GM04503 (cell line): Measurements from ENCODE around the gene TNFRSF6B.

Source experiments
- DNase-seq: peaks from one replicate; pipeline ENCODE4 v3.0.0-alpha.2; 2012; ENCODE audit warnings: low read depth

TNFRSF6B gene

DNA sequence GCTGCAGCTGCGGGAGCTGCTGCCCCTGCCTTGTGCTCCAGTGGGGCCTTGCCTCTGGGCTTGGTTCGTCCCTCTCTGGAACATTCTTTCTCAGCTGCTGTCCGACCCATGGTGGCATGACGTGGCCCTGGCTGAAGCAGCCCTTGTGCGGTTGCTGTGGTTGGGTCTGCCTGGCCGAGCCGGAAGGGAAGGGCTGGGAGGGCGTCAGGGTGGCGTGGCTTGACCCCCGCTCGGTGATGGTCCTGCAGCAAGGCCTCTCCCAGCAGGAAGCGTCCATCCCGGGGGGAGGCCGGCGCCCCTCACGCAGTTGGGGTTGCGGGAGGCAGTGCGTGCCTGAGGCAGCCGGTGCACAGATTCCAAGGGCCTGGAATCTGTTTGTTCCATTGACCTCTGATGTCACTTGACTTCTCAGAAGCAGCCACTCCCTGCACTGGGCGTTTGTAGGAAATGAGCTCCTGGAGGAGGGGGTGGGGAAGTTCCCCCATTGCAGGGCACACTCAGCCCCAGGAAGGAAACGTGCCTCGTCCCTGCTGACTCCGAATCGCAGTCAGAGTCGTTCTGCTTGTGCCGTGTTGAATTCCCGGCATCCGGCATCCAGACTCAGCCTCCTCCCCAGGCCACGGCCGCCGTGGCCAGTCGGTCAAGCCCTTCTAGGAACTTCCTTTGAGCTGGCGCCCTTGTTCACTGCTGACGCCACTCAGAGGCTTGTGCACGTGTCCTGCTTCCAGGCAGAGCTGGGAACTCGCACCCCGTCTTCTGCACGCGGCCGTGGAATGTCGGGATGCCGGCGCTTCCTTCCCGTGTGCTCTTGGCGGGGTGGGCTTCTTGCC, 9.7 kb upstream of the TNFRSF6B start:
- DNase-seq: peak; percentile 63

DNA sequence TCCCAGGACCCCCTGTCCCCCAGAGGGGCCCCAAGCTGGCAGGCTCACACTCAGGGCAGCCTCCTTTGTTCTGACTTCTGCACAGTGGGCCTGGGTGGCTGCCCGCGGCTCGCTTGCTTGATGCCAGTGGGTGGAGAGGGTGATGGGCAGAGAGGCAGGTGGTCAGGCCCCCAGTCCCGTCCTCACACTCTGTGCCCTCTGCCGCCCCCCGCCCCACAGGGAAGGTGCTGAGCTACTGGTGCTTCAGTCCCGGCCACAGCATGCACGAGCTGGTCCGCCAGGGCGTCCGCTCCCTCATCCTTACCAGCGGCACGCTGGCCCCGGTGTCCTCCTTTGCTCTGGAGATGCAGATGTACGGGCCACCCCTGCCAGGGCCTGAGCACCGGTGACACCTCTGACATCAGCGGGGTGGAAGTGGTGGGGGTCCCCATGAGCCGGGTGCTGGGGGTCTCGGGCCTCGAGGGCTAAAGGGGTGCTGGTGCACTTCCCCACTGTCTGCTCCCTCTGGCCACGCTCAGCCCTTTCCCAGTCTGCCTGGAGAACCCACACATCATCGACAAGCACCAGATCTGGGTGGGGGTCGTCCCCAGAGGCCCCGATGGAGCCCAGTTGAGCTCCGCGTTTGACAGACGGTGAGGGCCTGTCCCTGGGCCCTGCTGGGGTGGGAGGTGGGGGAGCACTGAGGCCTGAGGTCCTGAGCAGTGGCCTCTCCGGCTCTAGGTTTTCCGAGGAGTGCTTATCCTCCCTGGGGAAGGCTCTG, 8.9 kb upstream of the TNFRSF6B start:
- no peak for DNase-seq

DNA sequence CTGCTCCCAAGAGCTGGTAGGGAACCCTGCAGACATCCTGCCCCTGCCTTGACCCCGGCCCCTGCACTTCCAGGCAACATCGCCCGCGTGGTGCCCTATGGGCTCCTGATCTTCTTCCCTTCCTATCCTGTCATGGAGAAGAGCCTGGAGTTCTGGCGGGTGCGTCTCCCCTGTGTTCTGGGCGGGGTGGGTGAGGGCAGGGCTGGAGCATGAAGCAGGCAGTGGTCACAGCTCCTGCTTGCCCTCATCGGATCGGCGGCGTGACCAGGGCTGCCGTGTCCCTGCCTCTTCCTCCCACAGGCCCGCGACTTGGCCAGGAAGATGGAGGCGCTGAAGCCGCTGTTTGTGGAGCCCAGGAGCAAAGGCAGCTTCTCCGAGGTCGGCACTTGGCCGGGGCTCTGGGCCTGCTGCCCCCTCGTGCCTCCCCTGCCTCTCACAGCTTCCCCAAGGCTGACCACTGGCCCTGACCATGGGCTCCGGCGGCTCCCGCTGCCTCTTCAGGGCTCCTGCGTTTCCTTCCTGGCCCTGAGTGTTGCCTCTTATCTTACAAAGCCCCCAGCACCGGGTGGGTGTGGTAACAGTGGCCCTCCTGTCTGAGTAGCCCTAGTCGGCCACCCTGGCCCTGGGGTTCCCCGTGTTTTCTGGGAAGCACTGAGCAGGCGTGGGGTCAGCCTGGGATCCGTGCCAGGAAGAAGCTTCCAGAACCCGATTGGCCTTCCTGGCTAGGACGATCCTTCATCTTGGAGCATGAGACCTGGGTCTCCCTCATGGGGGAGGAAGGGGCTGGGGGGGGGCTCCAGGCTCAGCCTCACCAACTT, 8.0 kb upstream of the TNFRSF6B start:
- no peak for DNase-seq

DNA sequence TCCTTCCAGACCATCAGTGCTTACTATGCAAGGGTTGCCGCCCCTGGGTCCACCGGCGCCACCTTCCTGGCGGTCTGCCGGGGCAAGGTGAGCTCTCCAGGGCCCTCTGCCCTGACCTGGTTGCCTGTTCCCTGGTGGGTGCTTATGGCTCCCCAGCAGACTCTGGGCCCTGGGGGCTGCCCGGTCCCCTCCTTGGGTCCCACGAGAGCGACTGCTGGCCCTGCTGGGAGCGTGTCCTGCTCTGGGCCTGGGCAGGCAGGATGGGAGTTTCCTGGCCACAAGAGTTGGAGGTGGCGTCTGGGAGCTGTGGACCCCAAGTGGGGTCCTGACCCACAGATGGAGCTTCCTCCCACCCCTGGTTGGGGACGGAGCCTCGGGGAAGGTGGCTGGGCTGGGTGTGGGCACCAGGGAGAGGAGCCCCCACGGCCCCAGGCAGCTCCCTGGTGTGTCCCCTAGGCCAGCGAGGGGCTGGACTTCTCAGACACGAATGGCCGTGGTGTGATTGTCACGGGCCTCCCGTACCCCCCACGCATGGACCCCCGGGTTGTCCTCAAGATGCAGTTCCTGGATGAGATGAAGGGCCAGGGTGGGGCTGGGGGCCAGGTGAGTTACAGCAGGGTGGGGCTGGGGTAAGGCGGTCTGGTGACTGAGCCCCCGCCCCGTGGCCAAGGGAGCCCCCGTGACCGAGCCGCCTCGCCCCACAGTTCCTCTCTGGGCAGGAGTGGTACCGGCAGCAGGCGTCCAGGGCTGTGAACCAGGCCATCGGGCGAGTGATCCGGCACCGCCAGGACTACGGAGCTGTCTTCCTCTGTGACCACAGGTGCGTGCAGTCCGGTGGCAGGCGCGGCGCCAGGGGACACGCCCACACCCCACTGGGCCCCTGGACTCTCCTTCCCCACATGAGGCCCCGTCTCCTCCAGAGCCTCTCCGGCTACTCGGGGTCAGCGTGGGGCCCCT, 7.1 kb upstream of the TNFRSF6B start:
- DNase-seq: no peak

DNA sequence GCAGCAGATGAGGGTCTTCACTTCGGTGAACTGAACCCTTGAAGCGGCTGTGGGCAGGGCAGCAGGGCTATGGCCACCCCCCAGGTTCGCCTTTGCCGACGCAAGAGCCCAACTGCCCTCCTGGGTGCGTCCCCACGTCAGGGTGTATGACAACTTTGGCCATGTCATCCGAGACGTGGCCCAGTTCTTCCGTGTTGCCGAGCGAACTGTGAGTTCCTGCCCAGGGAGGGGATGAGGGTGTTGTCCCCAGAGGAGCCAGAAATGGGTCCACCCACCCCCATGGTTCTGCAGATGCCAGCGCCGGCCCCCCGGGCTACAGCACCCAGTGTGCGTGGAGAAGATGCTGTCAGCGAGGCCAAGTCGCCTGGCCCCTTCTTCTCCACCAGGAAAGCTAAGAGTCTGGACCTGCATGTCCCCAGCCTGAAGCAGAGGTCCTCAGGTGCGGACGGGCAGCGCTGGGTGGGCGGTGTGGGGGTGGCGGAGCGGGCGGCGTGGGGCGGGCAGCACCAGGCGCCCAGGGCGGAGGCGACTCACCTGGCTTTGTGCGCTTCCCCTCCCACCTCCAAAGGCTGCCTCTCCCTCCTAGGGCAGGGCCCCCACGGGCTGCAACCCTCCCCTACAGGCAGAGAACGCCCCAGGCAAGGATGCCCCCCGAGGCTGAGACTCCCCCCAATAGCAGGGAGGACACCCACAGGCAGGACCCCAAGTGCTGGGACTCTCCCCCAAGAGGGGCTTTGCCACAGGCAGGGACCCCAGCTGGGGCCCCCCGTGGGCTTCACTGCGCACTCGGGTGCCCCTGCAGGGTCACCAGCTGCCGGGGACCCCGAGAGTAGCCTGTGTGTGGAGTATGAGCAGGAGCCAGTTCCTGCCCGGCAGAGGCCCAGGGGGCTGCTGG, 6.2 kb upstream of the TNFRSF6B start:
- DNase-seq: no peak

DNA sequence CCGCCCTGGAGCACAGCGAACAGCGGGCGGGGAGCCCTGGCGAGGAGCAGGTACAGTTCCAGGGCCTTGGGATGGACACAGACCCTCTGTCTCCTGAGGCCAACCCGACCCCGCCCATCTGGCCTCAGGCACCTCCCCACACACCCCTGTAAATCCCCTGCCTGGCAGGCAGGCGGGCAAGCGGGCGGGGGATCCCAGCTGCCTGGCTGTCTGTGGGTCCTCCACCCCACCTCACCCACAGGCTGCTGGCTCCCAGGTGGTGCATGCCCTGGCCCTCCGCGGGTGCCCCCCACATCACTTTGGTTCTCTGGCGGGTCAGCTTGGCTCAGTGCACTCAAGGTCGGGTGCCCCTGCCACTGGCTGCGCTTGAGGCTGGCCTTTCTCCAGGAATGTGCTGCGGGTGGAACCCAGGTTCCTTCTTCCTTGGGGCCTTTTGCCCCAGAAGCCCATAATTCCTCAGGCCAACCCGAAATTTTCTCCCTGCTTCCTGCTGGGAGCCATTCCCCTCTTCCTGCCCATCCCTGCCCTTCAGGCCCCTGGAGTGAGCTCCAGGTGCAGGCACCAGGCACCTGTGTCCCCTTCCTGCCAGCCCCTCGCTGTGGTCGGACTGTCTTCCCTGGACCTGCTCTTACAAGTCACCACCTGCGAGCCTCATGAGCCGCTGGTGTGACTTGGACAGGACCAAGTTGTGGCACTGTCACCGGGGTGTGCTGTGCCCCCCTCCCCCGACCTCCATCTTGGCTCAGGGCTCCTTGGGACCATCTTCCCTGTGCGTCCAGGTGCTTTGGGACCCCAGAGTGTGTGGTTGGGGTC, 5.3 kb upstream of the TNFRSF6B start:
- DNase-seq: no peak

DNA sequence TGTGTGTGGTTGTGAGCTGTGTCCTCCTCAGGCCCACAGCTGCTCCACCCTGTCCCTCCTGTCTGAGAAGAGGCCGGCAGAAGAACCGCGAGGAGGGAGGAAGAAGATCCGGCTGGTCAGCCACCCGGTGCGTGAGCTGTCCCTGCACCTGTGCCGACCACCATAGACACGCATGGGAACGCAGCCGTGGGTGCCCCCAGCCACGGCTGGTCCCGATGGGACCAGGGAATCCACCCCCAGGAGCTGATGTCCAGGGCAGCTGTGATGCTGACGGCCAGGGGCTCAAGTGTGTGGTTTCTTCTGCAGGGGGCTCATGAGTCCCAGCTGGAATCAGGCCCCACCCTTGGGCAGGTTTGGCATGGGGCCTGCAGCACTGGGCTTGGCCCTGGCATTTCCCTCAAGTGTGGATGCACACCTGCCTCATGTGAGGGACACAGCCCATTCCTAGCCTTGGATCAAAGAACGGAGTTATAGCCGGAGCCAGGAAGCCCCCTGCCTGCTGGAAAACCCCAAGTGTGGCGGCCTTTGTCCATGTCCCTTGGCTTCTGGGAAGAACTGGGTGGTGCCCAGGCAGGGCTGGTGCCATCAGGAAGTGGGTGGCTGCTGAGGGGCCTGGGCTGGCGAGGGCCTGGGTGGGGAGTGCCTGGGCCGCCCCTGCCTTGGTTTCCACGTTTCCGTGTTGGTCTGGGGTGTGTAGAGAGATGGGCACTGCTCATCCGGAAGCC, 4.6 kb upstream of the TNFRSF6B start:
- no peak for DNase-seq

DNA sequence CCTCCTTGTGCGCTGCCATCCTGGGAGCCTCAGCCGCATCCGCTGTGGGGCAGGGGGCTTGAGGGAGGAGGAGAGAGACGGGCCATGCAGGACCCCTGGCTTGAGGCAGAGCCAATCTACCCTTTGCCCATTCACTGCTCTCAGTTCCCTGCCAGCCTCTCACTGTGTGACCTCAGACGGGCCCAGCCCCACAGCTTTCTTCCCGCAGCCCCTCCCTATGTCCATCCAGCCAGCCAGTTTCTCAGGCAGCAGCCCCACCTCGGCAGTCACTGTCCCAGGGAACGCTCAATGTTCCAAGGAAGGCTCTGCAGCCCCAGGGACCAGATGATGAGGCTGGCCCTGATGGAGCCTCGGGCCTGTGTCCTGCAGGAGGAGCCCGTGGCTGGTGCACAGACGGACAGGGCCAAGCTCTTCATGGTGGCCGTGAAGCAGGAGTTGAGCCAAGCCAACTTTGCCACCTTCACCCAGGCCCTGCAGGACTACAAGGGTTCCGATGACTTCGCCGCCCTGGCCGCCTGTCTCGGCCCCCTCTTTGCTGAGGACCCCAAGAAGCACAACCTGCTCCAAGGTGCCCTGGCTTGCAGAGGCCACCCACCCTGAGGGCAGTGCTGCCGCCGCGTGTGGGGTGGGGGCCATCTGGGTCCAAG, 3.9 kb upstream of the TNFRSF6B start:
- DNase-seq: no peak

DNA sequence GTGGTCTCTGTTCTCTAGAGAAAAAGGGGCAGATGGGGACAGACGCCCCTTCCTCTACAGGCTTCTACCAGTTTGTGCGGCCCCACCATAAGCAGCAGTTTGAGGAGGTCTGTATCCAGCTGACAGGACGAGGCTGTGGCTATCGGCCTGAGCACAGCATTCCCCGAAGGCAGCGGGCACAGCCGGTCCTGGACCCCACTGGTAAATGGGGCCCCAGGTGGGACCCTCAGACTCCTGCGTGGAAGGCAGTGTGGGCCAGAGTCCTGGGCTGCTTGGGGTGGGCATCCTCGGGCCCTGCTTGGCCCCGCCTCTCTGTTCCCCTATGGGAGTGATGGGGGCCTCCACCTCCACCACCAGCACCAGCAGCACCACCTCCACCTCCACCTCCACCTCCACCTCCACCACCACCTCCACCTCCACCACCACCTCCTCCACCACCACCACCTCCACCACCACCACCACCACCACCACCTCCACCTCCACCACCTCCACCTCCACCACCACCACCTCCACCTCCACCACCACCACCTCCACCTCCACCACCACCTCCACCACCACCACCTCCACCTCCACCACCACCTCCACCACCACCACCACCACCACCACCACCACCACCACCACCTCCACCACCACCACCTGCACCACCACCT, 3.2 kb upstream of the TNFRSF6B start:
- no peak for DNase-seq

DNA sequence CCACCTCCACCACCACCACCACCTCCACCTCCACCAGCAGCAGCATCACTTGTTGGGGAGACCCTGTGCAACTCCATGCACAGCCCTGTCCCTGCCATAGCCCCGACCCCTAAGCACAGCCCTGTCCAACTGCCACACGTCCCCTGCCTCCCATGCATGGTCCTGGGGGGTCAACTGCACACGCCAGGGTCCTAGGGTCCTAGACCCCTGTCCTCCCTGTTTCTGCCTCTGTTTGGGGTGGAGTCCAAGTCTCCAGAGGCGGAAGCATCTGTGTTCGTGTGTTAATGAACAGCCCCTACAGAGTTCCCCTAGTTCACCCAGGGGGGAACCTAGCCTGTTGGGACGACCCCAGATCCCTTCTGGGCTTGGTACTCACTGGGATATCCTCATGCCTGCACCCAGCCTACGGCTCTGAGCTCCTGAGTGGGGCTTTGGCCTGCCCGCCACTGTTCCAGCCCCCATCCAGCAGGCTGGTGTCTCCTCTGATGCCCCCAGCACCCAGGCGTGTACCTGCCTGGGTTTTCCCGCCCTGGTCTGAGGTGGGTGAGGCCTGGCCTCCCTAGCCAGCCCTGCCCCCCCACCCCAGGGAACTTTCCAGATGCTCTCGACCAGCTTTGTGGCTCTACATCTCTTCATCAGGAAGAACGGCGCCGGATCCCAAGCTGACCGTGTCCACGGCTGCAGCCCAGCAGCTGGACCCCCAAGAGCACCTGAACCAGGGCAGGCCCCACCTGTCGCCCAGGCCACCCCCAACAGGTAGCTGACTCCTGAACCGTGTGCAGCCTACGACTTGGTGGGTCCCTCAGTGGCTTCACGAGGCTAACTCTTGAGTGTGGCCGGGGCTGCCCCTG, 2.5 kb upstream of the TNFRSF6B start:
- DNase-seq: no peak

DNA sequence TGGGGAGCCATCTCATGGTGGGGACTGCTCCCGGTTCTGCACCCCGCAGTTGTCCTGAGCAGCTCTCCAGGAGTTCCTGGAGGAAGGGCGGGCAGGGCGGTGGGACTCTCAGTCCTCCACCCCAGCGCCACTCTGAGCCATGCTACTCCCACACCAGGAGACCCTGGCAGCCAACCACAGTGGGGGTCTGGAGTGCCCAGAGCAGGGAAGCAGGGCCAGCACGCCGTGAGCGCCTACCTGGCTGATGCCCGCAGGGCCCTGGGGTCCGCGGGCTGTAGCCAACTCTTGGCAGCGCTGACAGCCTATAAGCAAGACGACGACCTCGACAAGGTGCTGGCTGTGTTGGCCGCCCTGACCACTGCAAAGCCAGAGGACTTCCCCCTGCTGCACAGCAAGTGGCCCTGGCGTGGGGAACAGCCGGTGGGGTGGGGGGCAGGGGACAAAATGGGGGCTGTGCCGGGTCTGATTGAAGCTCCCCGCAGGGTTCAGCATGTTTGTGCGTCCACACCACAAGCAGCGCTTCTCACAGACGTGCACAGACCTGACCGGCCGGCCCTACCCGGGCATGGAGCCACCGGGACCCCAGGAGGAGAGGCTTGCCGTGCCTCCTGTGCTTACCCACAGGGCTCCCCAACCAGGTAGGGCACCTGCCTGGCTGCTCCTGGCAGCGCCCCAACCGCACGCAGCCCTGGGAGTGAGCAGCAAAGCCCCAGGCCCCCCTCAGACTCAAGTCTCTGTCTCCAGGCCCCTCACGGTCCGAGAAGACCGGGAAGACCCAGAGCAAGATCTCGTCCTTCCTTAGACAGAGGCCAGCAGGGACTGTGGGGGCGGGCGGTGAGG, 1.6 kb upstream of the TNFRSF6B start:
- DNase-seq: no peak

DNA sequence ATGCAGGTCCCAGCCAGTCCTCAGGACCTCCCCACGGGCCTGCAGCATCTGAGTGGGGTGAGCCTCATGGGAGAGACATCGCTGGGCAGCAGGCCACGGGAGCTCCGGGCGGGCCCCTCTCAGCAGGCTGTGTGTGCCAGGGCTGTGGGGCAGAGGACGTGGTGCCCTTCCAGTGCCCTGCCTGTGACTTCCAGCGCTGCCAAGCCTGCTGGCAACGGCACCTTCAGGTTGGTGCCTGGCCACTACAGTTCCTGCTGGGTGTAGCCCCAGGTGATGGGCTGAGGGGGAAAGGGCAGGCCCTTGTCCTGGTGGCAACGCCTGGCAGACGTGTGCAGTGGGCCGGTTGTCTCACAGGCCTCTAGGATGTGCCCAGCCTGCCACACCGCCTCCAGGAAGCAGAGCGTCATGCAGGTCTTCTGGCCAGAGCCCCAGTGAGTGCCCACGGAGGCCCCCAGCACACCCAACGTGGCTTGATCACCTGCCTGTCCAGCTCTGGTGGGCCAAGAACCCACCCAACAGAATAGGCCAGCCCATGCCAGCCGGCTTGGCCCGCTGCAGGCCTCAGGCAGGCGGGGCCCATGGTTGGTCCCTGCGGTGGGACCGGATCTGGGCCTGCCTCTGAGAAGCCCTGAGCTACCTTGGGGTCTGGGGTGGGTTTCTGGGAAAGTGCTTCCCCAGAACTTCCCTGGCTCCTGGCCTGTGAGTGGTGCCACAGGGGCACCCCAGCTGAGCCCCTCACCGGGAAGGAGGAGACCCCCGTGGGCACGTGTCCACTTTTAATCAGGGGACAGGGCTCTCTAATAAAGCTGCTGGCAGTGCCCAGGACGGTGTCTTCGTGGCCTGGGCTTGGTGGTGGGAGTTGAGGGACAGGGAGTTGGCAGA, 787 bp upstream of the TNFRSF6B start:
- no peak for DNase-seq

DNA sequence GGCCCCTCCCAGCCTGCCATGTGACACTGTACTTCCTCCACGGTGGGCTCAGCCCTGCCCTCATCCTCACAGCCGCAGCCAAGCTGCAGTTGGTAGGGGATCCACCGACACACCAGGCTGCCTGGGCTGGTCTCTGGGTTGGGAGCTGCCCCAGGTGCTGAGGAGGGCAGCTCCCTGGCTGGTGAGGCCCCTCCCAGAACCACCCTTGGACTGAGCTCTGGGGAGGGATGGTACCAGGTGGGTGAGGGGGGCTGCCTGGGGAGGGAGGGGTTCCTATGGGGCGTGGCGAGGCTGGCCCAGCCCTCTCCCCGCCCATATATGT, 185 bp upstream of the TNFRSF6B start:
- DNase-seq: no peak

DNA sequence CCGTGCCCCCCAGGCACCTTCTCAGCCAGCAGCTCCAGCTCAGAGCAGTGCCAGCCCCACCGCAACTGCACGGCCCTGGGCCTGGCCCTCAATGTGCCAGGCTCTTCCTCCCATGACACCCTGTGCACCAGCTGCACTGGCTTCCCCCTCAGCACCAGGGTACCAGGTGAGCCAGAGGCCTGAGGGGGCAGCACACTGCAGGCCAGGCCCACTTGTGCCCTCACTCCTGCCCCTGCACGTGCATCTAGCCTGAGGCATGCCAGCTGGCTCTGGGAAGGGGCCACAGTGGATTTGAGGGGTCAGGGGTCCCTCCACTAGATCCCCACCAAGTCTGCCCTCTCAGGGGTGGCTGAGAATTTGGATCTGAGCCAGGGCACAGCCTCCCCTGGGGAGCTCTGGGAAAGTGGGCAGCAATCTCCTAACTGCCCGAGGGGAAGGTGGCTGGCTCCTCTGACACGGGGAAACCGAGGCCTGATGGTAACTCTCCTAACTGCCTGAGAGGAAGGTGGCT, 960 bp downstream of the TNFRSF6B start:
- DNase-seq: no peak
